GM12872 (cell line): ENCODE results near the gene DENND11.

Source experiments
- TF ChIP-seq, protein P1 (sequence below): IDR thresholded peaks from 3 replicates; pipeline ENCODE4 v1.5.1; 2011; ENCODE audit warnings: low read depth, mild to moderate bottlenecking, low read length, moderate library complexity; ENCODE audit not compliant: insufficient read depth

DENND11 gene

DNA sequence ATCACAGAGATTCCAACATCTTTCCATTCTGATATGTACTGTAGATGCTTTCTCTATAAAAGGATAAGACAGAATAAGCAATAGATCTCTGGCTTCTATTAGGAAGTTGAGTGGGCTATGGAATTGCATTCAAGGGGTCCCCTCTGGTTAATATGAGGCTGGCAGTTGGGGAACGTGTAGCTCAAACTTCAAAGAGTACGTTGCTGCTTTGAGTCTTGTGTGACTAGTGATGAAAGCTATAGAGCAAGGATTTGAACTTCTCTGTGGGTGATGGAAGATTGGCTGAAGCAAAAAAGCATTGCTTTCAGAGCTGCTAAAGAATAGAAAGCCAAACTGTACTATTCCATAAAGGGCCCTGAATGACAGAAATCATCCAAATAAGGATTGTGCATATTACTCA is 12.6 kb upstream of the DENND11 start:
- TF ChIP-seq, protein P1, sequence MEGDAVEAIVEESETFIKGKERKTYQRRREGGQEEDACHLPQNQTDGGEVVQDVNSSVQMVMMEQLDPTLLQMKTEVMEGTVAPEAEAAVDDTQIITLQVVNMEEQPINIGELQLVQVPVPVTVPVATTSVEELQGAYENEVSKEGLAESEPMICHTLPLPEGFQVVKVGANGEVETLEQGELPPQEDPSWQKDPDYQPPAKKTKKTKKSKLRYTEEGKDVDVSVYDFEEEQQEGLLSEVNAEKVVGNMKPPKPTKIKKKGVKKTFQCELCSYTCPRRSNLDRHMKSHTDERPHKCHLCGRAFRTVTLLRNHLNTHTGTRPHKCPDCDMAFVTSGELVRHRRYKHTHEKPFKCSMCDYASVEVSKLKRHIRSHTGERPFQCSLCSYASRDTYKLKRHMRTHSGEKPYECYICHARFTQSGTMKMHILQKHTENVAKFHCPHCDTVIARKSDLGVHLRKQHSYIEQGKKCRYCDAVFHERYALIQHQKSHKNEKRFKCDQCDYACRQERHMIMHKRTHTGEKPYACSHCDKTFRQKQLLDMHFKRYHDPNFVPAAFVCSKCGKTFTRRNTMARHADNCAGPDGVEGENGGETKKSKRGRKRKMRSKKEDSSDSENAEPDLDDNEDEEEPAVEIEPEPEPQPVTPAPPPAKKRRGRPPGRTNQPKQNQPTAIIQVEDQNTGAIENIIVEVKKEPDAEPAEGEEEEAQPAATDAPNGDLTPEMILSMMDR: no peak

DNA sequence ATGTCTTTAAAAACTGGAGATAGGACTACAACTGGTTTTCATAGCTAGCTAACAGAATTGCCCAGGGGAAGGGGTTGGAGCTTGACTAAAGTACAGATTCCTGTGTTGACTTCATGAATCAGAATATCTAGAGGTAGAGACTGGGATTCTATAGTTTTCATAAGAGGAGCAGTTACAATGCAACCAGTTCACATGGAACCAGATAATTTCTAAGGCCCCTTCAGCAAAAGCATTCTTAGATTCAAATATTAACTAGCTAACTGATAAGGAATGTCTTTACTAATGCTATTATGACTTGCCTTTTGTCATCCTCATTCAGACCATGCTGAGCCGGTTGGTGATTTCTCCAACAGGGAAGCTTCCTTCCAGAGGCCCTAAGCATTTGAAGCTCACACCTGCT is 11.9 kb upstream of the DENND11 start:
- TF ChIP-seq, protein P1: no peak

- TF ChIP-seq, protein P1: no peak
These were observed 10.8 kb upstream of the DENND11 start for GRCh38 chr7:141712603-141713255.

GRCh38 chr7:141710301-141710700 is 8.3 kb upstream of the DENND11 start:
- TF ChIP-seq, protein P1: 0 out of 3 replicates have a peak, but pooled peaks have one; percentile 5

GRCh38 chr7:141709749-141710148 is 7.8 kb upstream of the DENND11 start:
- TF ChIP-seq, protein P1: no peak

- TF ChIP-seq, protein P1: no peak
These were observed 7.4 kb upstream of the DENND11 start for GRCh38 chr7:141709318-141709717.

- TF ChIP-seq, protein P1: no peak
These were observed 6.4 kb upstream of the DENND11 start, which contains the start of gene WEE2 for GRCh38 chr7:141708351-141708750. TSS of gene WEE2 (plus strand) at chr7:141708353. CDS start at chr7:141708759, 406 bp downstream.
